HTERT RPE-1 (cell line): ENCODE data around the gene CHRNA4.
"Not testable (repeated sequence)": the region's sequence is repeated elsewhere in the genome, so short reads cannot be mapped to it uniquely, and the experiment has no call there.

Experiments
- in situ Hi-C: fragments of 300-500 bp; cut with MboI; formaldehyde crosslinking; loops from 4 replicates; pipeline ENCODE4 v1.14.3; 2020; ENCODE audit warnings: low sequenced_read_pairs

Gene CHRNA4

GRCh38 chr20:63312273-63312672 is 48.9 kb downstream of the CHRNA4 start:
- in situ Hi-C loops = no loop called here

GRCh38 chr20:63311833-63312243 is 49.3 kb downstream of the CHRNA4 start:
- in situ Hi-C loops = no loop called here

- in situ Hi-C loops = no loop called here
Measured at GRCh38 chr20:63311186-63311832, 49.8 kb downstream of the CHRNA4 start.

DNA sequence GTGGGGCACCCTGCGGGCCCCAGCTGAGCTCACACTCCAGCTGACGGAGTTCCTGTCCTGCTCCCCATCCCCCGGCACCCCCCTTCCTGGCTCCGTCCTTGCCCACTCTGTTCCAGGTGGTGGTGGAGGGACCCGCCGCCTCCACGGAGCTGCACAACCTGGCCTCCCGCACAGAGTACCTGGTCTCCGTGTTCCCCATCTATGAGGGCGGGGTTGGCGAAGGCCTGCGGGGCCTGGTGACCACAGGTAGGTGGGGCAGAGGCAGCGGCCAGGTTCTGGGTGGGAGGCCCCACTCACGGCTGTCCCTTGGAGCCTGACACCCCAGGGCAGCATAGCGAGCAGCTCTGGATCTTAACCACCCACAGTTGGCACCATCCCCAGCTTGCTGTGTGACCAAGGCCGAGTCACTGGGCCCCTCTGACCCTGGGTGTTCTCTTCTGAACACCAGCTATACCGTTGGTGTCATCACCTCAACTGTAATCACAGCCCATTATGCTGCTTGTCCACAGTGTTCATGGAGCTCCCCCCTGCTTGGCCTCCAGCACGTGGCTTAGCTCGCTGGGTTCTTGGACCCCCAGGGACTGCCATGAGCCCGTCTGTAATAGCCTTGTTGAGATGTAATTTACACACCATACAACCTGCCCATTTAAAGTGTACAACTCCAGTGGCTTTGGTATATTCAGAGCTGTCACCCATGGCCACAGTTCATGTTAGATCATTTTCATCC is 50.7 kb downstream of the CHRNA4 start:
- in situ Hi-C loops = no loop called here

DNA sequence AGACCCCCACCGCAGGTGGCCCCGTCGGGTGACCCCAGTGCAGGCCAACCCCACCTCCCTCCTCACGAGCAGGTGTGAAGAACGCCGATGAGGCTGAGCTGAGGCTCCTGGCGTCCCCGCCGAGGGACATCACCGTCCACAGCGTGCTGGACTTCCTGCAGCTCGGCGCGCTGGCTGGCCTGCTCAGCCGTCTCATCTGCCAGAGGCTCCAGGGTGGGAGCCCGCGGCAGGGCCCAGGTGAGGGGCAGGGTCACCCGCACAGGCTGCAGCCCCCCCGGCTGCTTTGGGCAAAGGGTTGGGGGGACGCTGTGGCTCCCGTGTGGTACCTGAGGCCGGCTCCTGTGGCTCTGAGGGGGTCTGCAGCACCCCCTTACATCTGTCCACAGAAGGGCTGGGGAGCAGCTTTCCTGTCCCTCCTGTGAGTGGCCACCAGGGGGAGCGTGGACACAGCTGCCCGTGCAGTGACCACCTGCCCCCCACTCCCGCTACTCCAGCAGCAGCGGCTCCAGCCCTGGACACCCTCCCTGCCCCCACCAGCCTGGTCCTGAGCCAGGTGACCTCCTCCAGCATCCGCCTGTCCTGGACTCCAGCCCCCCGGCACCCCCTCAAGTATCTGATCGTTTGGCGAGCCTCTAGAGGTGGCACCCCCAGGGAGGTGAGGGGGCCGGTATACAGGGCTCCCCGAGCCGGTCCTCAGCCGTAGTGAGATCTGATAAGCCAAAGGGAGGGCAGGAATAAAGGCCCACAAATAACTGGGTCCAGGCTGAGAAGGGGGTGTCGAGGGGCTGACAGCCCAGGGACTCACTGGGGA is 51.7 kb downstream of the CHRNA4 start:
- in situ Hi-C loops = no loop called here

DNA sequence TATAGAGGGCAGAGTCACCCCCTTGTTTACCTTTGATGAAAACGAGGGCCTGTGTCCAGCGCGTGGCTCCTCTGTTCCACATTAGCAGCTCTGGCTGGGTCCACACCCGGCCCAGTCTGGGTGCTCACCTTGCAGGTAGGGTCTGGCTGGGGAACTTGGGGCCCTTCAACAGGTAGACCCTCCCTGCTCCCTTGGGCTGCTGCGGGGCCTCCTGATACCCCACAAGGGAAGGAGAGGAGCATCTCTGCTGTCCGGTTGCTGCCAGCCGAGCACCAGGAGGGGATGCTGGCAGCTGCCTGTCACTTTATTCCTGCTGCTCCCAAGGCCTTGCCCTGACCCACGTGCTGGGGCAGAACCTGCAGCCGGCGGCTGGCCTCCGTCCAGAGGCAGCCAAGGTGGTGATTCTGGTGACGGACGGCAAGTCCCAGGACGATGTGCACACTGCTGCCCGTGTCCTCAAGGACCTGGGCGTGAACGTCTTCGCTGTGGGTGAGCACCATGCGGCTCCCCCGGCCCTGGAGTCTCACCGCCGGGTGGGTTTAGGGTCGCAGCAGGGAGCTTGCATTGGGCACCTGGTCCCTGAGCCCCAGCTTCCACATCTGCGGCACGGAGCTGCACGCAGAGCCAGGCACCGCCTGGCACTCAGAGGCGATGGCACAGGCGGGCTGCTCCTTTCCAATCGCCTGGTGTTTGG is 52.8 kb downstream of the CHRNA4 start:
- in situ Hi-C loops = no loop called here

DNA sequence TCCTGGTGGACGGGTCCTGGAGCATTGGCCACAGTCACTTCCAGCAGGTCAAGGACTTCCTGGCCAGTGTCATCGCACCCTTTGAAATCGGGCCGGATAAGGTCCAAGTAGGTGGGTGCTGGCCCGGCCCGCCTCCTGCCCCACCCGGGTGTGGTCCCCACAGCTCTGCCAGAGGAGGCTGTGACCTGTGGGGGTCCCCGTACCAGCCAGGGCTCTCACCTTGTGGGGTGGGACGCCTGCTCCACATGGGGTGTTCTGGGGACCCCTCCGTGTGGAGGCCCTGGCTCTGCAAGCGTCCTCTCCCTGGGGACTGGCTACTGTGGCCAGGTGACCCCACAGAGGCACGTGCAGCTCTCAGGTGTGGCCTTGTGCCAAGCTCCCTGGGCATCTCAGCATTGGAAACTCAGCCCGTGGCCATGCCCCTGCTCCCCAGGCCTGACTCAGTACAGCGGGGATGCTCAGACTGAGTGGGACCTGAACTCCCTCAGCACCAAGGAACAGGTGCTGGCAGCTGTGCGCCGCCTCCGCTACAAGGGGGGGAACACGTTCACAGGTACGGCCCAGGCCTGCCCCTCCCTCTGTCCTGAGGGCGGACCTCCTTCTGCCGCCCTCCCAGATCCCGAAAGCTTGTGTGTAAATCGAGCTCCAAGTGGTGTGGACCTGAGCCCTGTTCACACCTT is 53.5 kb downstream of the CHRNA4 start:
- in situ Hi-C loops = no loop called here

DNA sequence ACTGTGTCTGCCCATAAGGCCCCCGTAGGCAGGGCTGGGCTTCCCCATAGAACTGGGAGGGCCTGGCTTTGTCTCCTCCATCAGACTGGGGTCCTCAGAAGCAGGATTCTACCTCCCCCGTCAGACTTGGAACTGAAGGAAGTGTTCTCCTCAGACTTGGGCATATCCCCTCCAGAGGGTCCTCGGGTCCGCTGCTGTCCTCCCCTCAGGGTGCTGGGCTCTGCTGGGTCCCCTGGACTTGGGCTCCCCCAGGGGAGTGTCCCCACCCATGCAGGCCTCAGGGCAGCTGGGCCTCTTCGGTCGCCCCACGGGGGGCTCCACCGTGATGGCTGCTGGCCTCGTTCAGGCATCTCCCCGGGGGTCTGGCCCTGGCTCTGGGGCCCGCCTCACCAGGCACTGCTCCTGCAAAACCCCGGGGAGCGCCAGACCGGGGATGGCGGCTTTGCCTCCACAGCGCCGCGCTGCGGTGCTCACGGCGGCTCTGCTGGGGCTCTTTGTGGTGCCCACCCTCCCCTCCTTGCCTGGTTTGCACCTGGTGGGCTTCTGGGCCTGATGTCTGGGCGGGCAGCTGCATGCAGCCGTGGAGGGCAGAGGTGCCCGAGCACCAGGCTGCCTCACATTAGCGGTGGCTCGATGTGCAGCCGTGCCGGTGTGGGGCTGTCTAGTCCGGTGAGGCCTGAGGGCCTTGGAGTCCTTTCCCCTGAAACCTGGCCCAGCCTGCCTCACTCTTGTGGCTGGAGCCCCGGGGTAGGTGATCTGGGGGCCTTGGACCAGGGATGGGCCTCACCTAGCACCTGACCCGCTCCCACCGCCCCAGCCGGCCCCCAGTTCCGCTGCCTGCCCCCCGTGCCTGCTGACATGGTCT is 54.2 kb downstream of the CHRNA4 start:
- in situ Hi-C loops = no loop called here

DNA sequence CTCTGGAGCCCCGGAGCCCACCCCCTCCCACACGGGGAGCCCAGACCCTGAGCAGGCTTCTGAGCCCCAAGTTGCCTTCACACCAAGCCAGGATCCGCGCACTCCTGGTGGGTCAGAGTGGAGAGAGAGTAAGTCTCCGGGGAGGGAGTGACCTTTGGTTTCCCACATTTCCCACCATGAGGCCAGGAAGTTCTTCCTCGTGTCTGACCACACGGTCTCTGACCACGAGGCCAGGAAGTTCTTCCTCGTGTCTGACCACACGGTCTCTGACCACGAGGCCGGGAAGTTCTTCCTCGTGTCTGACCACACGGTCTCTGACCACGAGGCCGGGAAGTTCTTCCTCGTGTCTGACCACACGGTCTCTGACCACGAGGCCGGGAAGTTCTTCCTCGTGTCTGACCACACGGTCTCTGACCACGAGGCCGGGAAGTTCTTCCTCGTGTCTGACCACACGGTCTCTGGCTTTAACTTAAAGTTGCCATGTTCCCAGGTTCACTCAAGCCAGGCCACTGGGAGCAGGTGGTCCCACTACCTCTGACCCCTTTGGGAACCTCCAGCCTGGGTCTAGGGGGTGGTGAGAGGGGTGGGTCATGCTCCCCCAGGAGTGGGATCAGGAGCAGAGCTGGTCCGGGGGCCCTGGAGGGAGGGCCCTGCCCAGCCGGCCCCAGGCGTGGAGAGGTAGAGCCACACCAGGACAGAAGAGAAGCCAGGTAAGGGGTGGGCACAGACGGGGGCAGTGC is 55.0 kb downstream of the CHRNA4 start:
- in situ Hi-C loops = not testable (repeated sequence)

DNA sequence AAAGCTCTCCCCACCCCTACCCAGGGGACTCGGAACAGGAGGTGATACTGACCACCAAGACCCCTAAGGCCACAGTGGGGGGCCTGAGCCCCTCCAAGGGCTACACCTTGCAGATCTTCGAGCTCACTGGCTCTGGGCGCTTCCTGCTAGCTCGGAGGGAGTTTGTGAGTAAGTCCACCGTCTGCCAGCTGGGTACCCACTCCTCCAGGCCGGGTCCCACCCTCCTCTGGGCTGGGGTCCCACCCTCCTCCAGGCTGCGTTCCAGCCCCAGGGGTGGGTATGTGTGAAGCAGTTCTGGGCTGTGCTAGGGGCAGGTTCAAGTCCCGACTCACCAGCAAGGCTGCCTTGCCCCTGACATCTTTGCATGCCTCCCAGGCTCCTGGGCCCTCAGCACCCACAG is 55.8 kb downstream of the CHRNA4 start:
- in situ Hi-C loops = no loop called here

- in situ Hi-C loops = no loop called here
Measured at GRCh38 chr20:63303095-63303666, 58.0 kb downstream of the CHRNA4 start.

DNA sequence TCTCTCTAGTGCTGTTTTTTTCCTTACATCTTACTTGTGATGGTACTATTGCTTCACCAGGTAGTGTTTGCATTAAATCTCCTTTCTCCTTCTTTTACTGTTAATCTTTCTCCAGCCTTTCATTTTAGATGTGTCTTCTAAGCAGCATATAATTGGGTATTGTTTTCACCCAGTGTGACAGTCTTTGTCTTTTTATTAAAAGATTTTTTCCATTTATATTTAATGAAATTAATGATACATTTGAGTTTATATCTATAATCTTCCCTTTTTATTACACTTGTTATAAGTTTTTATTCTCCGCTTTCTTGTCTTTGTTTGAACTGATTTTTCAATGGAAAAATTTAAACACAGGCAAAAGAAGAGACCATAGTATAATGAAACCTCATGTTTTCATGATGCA is 59.5 kb downstream of the CHRNA4 start:
- in situ Hi-C loops = no loop called here

DNA sequence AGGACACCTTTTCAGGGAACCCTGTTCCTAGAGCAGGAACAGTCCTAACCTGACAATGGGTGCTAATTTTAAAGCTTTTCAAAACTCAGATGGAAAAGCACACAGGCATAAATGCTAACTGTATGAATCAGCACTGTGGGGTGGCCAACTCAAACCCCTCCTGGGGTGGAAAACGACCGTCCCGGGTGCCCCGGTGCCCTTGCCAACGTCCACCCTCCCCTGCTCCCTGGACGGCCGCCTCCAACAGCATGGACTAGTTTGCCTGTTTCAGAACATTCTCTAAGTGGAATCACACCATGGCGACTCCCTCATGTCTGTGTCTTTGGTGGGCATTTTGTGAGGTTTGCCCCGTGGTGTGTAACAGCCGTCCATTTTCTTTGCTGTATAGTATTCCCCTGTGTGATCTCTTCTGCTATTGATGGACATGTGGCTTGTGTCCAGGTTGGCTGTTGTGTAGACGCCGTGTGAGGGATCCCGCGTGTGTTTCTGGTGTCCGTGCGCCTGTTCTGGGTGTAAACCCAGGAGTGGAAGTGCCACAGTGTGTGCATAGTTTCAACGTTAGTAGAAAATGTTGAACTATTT is 62.3 kb downstream of the CHRNA4 start:
- in situ Hi-C loops = no loop called here

DNA sequence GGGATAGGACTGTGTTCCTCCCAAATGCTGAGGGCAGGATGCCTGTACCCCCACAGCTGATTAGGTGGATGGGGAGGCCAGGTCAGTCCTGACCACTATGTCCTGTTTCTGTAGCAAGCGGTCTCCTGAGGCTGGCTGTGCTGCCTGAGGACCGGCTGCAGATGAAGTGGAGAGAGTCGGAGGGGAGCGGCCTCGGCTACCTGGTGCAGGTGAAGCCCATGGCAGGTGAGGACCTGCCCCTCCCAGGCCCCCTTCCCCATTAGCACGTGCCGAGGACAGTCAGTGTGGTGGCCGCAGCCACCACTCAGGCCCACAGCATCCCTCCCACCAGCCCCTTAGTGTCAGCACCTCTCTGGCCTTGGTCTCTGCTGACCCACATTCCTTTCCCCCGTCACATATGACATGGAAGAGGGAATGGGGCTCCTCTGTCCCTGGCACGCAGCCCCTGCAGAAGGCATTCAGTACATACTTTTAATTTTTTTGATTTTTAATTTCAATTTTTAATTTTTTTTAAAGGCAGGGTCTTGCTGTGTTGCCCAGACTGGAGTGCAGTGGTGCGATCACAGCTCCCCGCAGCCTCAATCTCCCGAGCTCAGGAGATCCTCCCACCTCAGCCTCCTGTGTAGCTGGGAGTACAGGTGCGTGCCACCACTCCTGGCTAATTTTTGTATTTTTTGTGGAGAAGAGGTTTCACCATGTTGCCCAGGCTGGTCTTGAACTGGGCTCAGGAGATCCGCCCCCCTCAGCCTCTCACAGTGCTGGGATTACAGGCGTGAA is 63.2 kb downstream of the CHRNA4 start:
- in situ Hi-C loops = no loop called here

DNA sequence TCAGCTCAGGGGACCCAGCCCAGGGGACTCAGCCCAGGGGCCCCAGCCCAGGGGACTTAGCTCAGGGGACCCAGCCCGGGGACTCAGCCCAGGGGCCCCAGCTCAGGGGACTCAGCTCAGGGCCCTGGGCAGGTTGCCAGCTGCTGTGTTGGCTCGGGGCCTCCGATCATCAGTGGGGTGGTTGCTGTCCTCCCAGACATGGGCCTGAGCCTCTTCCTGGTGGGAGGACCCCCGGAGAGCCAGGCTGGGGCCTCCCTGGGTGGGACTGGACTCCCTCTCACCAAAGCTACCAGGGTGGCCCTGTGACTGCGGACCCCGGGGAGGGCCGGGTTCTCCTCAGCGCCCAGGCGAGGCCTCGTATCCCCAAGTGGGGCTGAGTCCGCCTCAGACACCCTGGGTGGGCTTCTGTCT is 63.8 kb downstream of the CHRNA4 start:
- in situ Hi-C loops = no loop called here

GRCh38 chr20:63296531-63297299 is 64.4 kb downstream of the CHRNA4 start:
- in situ Hi-C loops = no loop called here

DNA sequence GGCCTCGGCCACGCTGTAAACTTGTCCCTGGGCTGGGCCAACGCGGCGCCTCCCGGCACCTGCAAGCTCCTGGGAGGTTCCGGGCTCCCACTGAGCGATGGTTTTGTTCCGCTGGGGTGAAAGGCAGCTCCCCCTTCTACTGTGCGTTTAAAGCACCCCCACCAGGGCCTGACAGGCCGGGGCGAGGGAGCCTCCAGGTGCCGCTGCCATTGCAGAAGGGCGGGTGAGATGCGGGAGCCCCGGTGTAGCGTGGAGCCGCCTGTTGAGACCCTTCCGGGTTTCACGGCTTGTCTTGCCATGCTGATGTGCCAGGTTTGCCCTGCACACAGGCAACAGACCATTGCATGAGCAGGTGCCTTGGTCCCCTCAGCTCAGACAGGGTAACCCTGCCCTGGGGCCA is 65.3 kb downstream of the CHRNA4 start:
- in situ Hi-C loops = no loop called here
